SW 1271 (cell line): Measurements from ENCODE around the gene NPPA.

Experiments used
- DNase-seq, 2 experiments: peaks; one replicate each; lab custom pipeline; 2025; lab: John Stamatoyannopoulos, UW

Gene NPPA

DNA sequence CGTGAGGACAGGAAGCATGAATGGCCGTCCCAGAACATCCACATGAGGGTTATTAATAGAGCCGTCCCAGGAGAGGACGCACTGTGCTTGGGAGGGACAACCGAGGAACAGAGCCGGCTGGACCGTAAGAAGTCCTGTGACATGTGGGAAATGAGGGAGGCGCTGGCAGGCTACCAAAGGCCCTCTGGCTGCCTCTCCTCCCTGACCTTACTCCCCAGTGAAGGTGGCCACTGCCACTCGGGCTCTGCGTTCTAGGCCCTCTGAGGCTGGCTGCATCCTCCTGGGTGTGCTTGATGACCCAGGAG is 26.6 kb upstream of the NPPA start:
- no peak for DNase-seq

DNA sequence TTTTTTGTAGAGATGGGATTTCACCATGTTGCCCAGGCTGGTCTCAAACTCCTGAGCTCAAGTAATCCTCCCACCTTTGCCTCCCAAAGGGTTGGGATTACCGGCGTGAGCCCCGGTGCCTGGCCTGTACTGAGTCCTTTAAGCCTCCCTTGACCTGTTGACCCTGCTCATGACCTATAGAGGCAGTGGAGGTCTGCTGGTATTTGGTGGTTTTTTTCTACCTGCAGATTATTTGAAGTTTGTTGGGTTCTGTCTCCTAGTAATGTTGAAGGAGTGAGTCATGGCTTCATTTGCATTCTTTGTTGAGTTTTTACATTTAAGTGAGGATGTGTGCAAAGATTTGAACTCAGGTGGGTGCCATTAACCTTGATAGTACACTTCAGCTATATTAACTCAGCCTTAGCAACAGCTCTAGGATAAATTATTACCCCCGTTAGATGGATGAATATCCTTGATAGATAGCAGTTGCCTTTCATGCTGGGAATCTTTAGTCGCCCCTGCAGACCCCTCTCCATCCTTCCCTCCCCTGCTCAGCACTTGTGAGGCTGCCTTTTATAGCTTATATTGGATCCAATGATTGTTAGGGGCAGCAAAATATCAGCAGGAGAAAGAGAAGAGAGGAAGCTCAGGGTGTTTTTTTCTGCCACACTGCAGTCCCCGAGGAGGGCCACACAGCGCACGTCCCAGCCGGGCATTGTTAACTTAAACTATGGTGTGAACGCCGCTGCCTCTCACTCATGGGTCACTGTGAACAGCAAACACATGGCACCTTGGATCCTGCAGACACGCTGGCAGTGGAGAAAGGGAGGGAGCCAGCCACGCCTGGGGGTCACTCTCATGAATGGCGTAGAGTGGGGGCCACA is 26.0 kb upstream of the NPPA start:
- no peak for DNase-seq

DNA sequence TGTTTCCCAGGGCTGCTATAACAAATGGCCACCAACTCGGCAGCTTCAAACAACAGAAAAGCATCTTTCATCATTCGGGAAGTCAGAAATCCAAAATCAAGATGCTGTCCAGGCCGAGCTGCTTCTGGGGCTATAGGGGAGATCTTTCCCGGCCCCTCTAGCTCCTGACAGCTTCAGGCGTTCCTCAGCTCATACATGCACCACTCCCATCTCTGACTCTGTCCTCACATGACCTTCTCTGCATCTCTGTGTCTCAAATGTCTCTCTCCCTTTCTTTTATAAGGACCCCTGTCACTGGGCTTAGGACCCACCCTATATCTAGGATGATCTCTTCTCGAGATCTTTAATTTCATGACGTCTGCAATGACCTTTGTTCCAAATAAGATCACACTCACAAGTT is 25.0 kb upstream of the NPPA start:
- no peak for DNase-seq

DNA sequence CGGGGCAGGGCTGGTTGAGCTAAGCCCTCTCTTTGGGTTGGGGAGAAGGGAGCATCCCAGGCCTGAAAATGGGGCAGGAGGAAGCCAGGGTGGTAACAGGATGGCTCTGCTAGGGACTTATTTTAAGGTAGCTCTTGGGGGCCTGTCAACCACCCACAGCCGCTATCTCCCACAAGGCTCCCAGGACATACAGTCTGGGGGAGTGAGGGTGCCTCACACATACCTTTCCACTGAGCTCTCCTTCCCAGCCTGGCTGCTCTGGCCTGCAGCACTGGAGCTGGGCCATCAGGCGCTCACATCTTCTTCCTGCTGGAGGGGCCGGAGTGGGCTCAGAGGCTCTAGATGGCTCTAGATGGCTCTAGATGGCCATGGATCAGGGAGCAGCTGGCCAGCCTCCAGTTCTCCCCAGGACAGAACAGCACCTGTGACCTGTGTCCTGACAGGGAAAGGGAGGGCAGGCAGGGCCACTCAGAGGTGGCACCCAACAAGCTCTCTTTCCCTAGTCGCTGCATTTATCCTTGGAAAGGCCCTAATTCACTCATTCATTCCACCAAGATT is 22.1 kb upstream of the NPPA start:
- no peak for DNase-seq

DNA sequence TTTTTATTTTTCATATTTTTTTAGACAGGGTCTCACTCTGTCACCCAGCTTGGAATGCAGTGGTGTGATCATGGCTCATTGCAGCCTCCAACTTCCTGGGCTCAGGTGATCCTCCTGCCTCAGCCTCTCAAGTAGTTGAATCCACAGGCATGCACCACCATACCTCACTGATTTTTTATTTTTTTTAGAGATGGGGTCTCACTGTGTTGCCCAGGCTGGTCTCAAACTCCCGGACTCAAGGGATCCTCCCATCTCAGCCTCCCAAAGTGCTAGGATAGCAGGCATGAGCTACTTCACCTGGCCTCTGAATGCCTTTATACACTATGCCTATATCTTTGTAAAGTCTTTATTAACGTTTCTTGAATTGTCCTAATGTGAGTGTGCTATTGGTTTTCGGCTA is 21.5 kb upstream of the NPPA start:
- no peak for DNase-seq

DNA sequence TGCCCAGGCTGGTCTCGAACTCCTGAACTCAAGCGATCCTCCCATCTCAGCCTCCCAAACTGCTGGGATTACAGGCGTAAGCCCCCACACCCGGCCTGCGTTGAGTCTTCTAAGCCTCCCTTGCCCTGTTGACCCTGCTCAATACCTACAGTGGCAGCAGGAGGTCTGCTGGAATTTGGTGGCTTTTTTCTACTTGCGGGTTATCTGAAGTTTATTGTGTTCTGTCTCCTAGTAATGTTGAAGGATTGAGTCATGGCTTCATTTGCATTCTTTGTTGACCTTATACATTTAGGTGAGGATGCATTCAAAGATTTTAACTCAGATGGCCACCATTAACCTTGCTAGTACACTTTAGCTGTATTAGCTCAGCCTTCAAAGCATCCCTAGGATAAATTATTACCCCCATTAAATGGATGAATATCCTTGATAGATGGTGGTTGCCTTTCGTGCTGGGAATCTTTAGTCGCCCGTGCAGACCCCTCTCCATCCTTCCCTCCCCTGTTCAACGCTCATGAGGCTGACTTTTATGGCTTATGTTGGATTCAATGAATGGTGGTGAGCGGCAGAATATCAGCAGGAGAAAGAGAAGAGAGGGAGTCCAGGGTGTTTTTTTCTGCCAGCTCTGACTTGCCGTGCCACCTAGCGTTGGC is 20.9 kb upstream of the NPPA start:
- no peak for DNase-seq

DNA sequence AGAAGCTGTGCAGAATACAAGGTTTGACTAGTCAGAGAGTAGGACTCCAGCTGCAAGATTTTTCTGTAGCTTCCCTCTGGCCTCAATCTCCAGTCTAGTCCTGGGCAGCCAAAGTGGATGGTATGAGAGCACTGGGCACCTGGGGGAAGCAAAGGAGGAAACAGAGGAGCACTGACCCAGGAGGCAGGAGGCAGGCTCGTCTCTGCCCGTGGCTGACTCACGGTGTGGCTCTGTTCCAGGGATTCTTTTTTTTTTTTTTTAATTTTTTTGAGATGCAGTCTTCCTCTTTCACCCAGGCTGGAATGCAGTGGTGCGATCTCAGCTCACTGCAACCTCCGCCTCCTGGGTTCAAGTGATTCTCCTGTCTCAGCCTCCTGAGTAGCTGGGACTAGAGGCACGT is 15.3 kb upstream of the NPPA start:
- no peak for DNase-seq

DNA sequence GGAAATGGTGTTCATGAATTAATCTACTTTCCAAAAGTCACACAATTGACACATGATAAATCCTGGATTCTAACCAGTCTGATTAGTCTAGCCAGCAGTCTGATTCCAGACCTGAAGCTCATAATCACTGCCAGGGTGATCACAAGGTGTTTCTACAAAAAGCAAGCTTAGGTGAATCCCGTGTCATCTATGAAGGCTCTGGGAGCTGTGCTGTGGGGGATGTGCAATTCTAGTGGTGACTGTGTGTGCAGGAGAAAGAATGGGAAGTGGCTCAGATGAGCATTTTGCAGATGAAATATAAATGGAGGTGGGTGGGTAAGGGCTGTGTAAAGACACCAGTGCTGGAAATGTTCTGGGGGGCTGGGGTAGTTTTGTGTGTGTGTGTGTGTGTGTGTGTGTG is 13.0 kb upstream of the NPPA start:
- no peak for DNase-seq

DNA sequence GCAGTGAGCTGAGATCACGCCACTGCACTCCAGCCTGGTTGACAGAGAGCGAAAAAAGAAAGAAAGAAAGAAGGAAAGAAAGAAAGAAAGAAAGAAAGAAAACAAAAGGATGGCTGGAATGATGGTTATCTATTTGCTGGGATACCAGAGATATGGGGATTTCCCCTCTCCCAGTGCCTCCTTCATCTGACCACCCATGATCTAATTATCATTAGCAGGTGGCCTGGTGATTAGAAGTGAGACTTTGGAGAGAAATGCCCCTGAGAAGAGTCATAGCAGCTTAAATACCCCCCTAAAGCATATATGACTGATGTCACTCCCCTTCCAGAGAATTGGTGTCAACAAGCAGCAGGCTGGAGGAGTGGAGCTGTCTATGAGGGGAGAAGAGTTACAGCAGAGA is 12.5 kb upstream of the NPPA start:
- no peak for DNase-seq

DNA sequence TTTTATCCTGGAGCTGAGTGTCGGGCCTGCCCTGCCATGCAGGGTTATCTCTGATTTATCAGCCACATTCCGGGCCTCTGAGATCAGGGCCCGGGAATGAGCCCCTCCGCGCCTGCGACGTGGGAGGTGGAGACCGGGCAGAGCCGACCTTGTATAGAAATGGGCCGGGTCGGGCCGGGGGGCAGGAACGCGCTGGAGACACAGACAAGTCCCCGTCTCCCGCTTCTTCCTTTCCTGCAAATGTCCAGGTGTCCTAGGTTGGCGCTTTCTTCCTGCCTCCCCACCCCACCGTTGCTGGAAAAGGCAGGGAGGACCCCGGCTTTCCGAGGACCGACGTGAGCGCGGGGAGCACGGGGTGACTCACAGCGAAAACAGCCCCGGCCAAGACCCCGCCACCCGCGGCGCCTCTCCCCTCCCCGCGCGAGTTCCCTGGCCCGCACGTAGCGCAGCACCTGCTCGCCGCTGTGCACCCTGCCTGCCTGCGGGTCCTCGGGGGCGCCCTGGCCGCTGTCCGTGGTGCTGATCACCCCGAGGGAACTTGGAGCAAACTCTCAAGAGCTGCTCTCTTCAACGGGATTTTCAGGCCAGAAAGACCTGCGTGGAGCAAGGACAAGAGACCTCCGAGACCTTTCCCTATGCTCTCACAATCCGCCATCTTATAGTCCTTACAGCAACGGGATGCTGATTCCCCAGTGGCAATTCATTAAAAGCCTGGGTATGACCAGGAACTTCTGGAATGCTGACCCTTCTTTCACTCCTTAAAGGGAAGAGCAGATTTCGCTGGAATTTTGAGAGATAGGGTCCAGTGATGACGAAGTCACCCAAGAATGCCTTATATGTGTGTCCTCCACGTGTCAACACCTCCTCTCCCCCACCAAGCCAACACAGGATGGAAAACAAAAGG is 11.6 kb upstream of the NPPA start:
- DNase-seq: no peak

DNA sequence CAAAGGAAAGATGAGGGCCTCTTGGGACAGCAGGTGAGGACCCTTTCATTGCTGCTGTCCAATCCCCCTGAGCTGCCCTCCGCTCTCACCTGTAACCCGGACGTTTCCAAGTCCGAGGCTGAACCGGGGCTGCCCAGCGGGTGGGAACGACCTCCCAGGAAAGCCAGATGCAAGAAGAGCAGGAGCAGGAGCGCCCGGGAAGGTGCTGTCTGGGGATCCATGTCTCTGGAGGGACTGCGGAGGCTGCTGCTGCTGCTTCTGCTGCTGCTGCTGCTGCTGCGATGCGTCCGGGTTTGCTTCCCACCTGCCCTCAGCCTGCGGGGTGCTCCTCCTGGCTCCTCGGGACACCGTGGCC is 11.0 kb upstream of the NPPA start, which contains the start of gene NPPB:
Gene NPPB (minus strand): TSS at position 333 of the 355 bp plus-strand sequence. CDS start 112 bp downstream, at position 221.
- DNase-seq: no peak

DNA sequence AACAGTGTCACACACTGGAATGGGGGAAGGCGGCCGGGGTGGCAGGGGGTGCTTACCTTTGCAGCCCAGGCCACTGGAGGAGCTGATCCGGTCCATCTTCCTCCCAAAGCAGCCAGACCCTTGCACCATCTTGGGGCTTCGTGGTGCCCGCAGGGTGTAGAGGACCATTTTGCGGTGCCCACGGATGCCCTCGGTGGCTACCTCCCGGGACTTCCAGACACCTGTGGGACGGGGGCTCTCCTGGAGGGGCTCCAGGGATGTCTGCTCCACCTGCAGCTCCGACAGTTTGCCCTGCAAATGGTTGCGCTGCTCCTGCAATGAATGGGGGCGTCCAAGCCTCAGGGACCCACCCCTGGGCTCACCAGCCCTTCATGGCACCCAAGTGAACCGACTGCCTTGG is 10.6 kb upstream of the NPPA start:
- DNase-seq: no peak

DNA sequence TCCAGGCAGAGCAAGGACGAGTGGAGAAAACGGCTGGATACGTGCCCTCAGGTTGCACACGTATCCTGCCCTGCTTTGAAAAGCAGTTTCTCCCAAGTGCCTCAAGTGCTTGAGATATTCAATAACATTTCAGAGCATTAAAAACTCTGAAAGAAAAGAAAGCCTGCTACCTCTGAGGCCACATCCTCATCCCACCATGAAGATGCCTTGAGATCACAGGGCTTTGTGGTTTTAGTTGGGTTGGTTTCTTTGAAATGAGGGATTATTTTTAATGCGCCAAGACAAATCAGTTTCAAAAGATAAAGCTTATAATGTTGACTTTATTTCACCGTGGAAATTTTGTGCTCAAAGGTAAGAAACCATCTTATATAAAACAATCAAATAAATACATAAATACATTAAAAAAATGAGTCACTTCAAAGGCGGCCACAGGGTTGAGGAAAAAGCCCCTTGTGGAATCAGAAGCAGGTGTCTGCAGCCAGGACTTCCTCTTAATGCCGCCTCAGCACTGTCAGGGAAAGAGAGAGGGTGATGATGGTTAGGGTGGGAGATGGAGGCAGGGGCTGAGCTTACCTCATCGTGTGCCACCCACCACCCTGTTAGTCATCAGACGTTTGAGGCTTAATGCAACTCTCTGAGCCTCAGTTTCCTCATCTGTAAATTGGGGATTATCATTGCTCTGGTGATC is 9.7 kb upstream of the NPPA start:
- DNase-seq: no peak

DNA sequence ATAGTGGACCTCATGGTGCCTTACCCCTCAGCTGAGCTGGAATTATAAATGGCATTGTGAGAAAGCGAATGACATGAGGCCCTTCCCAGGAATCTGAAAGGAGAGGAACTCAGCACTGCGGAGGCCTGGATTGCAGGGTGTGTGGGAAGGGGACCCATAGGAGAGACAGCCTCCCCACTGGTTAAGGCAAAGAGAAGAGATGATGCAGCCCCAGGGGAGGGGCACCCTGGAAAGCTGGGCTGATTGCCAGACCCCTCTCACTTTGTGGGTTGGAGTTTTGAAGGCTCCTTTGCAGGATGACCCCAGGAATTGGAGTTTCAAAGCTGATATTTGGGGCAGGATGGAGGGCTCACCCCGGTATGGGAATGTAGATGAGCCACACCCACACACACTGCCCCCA is 9.1 kb upstream of the NPPA start:
- no peak for DNase-seq

DNA sequence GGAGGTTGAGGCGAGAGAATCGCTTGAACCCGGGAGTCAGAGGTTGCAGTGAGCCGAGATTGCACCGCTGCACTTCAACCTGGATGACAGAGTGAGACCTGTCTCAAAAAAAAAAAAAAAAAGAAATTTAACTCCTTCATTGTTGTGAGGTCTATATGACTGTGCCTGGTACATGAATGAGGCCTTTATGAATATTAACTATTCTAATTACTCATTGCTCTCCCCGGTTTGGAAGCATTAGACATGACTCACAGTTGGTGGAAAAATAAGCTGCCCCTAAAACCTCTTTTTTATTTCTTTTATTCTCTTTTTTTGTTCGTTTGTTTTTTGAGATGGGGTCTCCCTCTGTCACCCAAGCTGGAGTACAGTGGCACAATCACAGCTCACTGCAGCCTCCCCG is 7.8 kb upstream of the NPPA start:
- DNase-seq: no peak

DNA sequence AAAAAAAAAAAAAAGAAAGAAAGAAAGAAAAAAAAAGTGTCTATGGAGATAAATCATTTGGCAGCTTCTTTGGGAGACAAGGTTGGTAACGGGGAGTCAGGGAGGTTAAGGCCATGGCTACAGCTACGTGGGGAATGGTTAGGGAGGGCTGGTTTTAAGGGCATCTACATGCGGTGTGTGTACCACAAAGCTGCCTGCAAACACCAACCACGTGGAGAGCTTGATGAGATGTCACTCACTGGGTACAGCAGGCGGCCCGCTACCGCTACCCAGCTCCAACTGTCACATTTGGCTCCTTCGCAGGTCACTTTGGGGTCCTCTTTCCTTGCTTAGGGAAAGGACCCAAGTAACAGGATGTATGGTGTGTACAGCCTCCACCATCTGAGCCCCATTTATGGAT is 6.9 kb upstream of the NPPA start:
- no peak for DNase-seq

DNA sequence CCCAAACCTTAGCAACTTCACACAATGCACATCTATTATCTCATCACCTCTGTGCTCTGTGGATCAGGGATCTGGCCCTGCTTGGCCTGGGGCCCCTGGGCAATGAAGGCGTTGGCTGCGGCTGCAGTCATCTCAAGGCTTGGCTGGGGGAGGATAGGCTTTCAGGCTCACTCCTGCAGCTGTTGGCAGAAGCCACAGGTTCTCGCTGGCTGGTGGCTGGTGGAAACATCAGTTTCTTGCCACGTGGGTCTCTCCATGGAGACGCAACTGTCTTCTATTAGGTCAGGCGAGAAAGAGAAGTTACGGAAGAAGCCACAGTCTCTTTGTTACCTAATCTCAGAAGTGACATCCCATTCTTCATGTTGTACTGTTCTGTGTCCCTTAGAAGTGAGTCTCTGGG is 3.6 kb upstream of the NPPA start:
- DNase-seq: no peak

DNA sequence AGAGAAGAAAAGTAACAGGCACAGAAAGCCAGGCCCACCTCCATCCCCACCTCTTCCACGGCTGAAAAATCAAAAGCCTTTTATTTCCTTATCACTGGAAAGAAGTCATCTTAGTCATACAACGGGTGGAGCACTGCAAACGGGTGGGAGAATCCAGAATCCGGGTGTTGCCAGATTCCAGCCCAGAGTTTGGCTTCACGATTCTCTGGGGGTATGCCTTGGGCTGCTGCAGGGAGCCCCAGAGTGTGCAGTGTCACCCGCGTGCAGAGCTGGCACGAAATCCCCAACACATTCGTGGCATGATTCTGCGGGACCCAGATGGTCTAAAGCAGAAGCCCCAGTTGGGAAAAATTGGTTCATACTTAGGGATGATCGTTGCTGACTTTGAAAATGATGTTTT is 2.6 kb upstream of the NPPA start:
- no peak for DNase-seq

DNA sequence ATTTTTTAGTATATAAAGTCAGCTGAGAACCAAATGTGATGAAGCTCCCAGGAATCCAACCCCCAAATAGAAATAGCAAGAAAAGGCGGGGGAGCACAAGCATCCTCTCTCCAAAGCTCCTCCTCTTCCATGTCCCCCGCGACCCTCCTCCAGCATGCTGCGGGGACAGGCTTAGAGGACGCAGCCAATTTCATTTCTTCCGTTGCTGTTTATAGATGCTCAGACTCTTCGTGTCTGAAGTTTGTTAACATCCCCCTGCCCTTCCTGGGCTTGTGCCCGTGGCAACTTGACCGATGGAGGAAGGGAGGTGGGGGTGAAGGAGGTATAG is 754 bp upstream of the NPPA start:
- no peak for DNase-seq

DNA sequence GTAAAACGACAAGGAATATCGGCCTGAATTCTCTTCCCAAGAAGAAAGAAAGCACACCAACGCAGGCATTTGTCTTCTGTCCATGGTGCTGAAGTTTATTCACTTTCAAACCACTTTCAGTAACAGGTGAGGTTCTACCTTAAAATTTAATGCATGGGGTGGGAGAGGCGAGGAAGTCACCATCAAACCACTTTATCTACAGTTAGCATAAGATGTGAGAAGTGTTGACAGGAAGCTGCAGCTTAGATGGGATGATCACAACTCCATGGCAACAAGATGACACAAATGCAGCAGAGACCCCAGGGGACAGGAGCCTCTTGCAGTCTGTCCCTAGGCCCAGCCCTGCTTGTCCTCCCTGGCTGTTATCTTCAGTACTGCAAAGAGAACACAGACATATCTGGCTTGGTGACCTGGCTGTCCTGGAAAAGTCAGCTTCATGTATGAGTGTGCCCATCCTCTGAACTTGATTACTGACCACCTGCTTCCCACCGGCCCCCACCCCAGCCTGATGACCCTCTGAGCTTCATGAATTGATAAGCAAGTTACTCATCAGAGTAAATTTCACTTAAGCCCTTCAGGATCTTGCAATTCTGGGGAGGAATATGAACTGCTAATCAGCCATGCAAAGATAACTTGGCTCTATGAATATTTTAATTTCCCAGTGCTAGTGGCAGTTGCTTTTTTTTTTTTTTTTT is 1.8 kb downstream of the NPPA start:
- DNase-seq: no peak
